Thyroid gland (tissue), 4 donors: ENCODE measurements around the gene HEXB. TPM values are rescaled to one million over a fixed set of nuclear protein-coding genes. Genes with fewer than 3 reads are reported as not detected.

Source experiments
- DNase-seq, 2 donors: peaks; one replicate each; pipeline ENCODE4 v3.0.0-alpha.2; 2019
- H3K27ac ChIP-seq, 3 donors: fragments of 200-600 bp; sonication (generic); 1 replicate in 2 of 3; 2 replicates in 1 of 3; pipeline ENCODE4 v1.5.1; 2016 to 2019; ENCODE audit warnings: mild to moderate bottlenecking in 1 of 3, moderate library complexity in 1 of 3
- H3K27me3 ChIP-seq: fragments of 200-600 bp; sonication (generic); one replicate; pipeline ENCODE4 v1.5.1; 2019
- H3K36me3 ChIP-seq, 2 donors: fragments of 200-600 bp; sonication (generic); one replicate each; pipeline ENCODE4 v1.5.1; 2016 to 2019
- H3K4me1 ChIP-seq, 2 donors: fragments of 200-600 bp; sonication (generic); one replicate each; pipeline ENCODE4 v1.5.1; 2017 to 2019
- H3K4me3 ChIP-seq, 3 donors: fragments of 200-600 bp; sonication (generic); replicated peaks in 1 of 3; 1 replicate in 2 of 3; 2 replicates in 1 of 3; pipeline ENCODE4 v1.5.1; 2016; ENCODE audit warnings: mild to moderate bottlenecking in 1 of 3
- H3K9me3 ChIP-seq: fragments of 200-600 bp; sonication (generic); one replicate; pipeline ENCODE4 v1.5.1; 2017
- CTCF ChIP-seq, 6 experiments: fragments of 200-600 bp in 3 of 6; fragments of 450-650 bp in 3 of 6; sonication (generic) in 3 of 6; IDR thresholded peaks; one replicate each; pipeline ENCODE4 v1.5.1; 2016 to 2019; ENCODE audit warnings: antibody characterized with exemption in 6 of 6, mild to moderate bottlenecking in 2 of 6, inconsistent platforms in 1 of 6, moderate library complexity in 1 of 6
- POLR2A ChIP-seq, 2 donors: fragments of 450-650 bp; IDR thresholded peaks; one replicate each; pipeline ENCODE4 v1.6.1; 2017; ENCODE audit warnings: antibody characterized with exemption in 2 of 2, mild to moderate bottlenecking in 2 of 2, moderate library complexity in 1 of 2
- WGBS, 2 donors: methylation state at CpG; one replicate each; pipeline ENCODE4 v1.1.5; 2017; 5-methylcytosine and 5-hydroxymethylcytosine counted together
- intact Hi-C: fragments of 100-400 bp; cut with DNase I; formaldehyde crosslinking; loops from one replicate; pipeline ENCODE4 v1.15.1; 2023
- small RNA-seq: library from RNA; depleted of rRNA; stranded (forward); fragments of <200 nt; gene quantifications from one replicate; pipeline ENCODE3, GENCODE V24; 2016
- total RNA-seq, 4 donors: library from RNA; depleted of rRNA; stranded (reverse); fragments of >200 nt; gene quantifications; one replicate each; pipeline ENCODE4 v1.2.3, GENCODE V29; 2016

Gene HEXB
- total RNA-seq, 4 donors from 2014 or later = 141 to 264 (median 166) TPM

GRCh38 chr5:74767579-74767913, 82.5 kb downstream of the HEXB start:
- DNase-seq = no peak
- intact Hi-C loops = loop anchor here (5.0 kb wide), 1 partner anchor 150 kb away; no protein-coding TSS in a partner anchor
- H3K9me3 ChIP-seq = no peaks in the 10 kb centered on the region
- no peaks in the 10 kb centered on the region for H3K27me3 ChIP-seq
- H3K4me3 ChIP-seq = peak overlapping the region; percentile 73 to 90 (median 87)
- H3K27ac ChIP-seq = peak overlapping the region in 2 of 3 donors; percentile 76 to 79
- H3K36me3 ChIP-seq = peaks cover 19 to 34% of the 10 kb centered on the region in 2 donors
- H3K4me1 ChIP-seq = peaks cover 19 to 25% of the 10 kb centered on the region in 2 donors
- TF ChIP-seq CTCF (IDR thresholded peaks at IDR 0.05) (no peak), POLR2A (IDR thresholded peaks at IDR 0.05) (no peak)
- WGBS, 2 donors = 0 to 1% methylated on average over 9 of the region's 9 CpGs

Small RNA genes lying within 50 kb of the gene (small RNA-seq; reads per million reads assigned to genes)
- not detected for gene RNU6-658P

Other genes with a start within 250 kb of the HEXB start
- 1 to 10 TPM; 3.4 to 7.8 (median 4.5) TPM for gene ENC1, start 44.5 kb upstream of the HEXB start, total RNA-seq
- gene GFM2, start 81.9 kb downstream of the HEXB start, total RNA-seq = 10 to 100 TPM; 26.5 to 49.0 (median 32.8) TPM
- 100 to 1,000 TPM in 2 of 4 donors, 10 to 100 TPM in 2; 75.3 to 228 (median 93.0) TPM for gene NSA2, start 82.0 kb downstream of the HEXB start, total RNA-seq
- 10 to 100 TPM; 12.9 to 45.0 (median 27.5) TPM for gene FAM169A, start 181.2 kb downstream of the HEXB start, total RNA-seq